NOMO-1 (cell line): ENCODE data around the gene ZNF543.

Source experiments
- DNase-seq, 2 experiments: peaks; one replicate each; lab custom pipeline; 2025; ENCODE audit not compliant: unreplicated experiment in 2 of 2; lab: John Stamatoyannopoulos, UW

Gene ZNF543

DNA sequence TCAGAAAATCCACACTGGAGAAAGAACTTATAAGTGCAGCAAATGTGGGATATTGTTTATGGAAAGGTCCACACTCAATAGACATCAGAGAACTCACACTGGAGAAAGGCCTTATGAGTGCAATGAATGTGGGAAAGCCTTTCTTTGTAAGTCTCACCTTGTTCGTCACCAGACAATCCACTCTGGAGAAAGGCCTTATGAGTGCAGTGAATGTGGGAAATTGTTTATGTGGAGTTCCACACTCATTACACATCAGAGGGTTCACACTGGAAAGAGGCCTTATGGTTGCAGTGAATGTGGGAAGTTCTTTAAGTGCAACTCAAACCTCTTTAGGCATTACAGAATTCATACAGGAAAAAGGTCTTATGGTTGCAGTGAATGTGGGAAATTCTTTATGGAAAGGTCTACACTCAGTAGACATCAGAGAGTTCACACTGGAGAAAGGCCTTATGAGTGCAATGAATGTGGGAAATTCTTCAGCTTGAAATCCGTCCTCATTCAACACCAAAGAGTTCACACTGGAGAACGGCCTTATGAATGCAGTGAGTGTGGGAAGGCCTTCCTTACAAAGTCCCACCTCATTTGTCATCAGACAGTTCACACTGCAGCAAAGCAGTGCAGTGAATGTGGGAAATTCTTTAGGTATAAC is 57.4 kb downstream of the ZNF543 start:
- no peak for DNase-seq
